OCI-LY3 (cell line): Measurements from ENCODE around the gene TSPO.

Source experiments
- CTCF ChIP-seq: fragments of 200-600, 300-600 bp; sonication (generic); IDR thresholded peaks from 2 replicates; pipeline ENCODE4 v1.5.1; 2014; ENCODE audit warnings: antibody characterized with exemption, low read length, low read depth
- EZH2phosphoT487 ChIP-seq: fragments of 200-600 bp; shearing (Covaris generic); IDR thresholded peaks from 2 replicates; pipeline ENCODE4 v1.6.1; 2018; ENCODE audit warnings: antibody characterized with exemption, mixed run types, low read depth

GRCh38 chr22:43110444-43110926 lies 40.9 kb upstream of the TSPO start, which contains the start of gene BIK:
- no peak for TF ChIP-seq CTCF
- TF ChIP-seq EZH2phosphoT487, result no peak
